NB4 (cell line): ENCODE results near the gene STARD13.

Source experiments
- CTCF ChIP-seq: IDR thresholded peaks from one replicate; pipeline ENCODE4 v1.5.1; 2012; ENCODE audit warnings: low read depth, low read length
- POLR2A ChIP-seq: IDR thresholded peaks from 2 replicates; pipeline ENCODE4 v1.6.1; 2011; ENCODE audit warnings: mild to moderate bottlenecking; ENCODE audit not compliant: insufficient read length; ENCODE audit errors: extremely low read depth

- no peak for TF ChIP-seq POLR2A
- TF ChIP-seq CTCF: no peak
Measured at GRCh38 chr13:33207615-33207961, 78.0 kb downstream of the STARD13 start.
